Measurements from ENCODE around the gene ALDOB. TPM values are rescaled to one million over a fixed set of nuclear protein-coding genes. Genes with fewer than 3 reads are reported as not detected.

Gene ALDOB
- total RNA-seq, 1 experiment from 2014 or later, result not detected

- no peak overlapping the region for H3T11ph ChIP-seq (ENCODE audit: low read length)
- H3K4me1 Mint-ChIP-seq, result peaks cover 2 to 4% of the 10 kb centered on the region in 2 experiments; a peak in 3 of 4 replicates
- no peak overlapping the region for H3K4me3 Mint-ChIP-seq
- H3K23me2 ChIP-seq (ENCODE audit: insufficient read length, low read depth, low read length, poor library complexity, severe bottlenecking), result no peaks in the 10 kb centered on the region
- no peak overlapping the region for H3K4me2 ChIP-seq (ENCODE audit: insufficient read depth, insufficient read length, low read length)
- no peak overlapping the region for H4K8ac ChIP-seq (replicated peaks; ENCODE audit: insufficient read length, low read depth, low read length)
- H2BK120ac ChIP-seq (ENCODE audit: low read depth, low read length, poor library complexity, severe bottlenecking), result no peak overlapping the region
- no peak for DNase-seq
- H3K9ac ChIP-seq (ENCODE audit: extremely low read depth, insufficient read length, low read length), result no peak overlapping the region
- no peaks in the 10 kb centered on the region for H3K79me2 ChIP-seq (ENCODE audit: insufficient read depth, low read length)
- no peak overlapping the region for H3K27ac ChIP-seq (ENCODE audit: insufficient read length, low read depth, low read length)
- H4K91ac ChIP-seq (ENCODE audit: insufficient read length, low read depth, low read length), result no peak overlapping the region
- H3K4ac ChIP-seq (ENCODE audit: low read depth, low read length), result no peak overlapping the region
- H3K4me1 ChIP-seq (ENCODE audit: insufficient read depth, low read length), result no peaks in the 10 kb centered on the region
- no peak overlapping the region for H3K14ac ChIP-seq (ENCODE audit: insufficient read depth, low read length)
- H3K36me3 Mint-ChIP-seq (ENCODE audit: insufficient read depth in 1 of 3, low read depth in 3 of 3), result peaks cover 0 to 2% (median 0%) of the 10 kb centered on the region in 3 experiments; a peak in 1 of 7 replicates
- TF ChIP-seq CTCF (conservative IDR thresholded peaks at IDR 0.05), result no peak
- no CpG with 5 or more reads among the region's 2 CpGs for WGBS (ENCODE audit: extremely low coverage, insufficient read length, low lambda C conversion rate)
- no peak overlapping the region for H2BK5ac ChIP-seq (ENCODE audit: insufficient read length, low read length)
- no peaks in the 10 kb centered on the region for H3K27me3 ChIP-seq (ENCODE audit: insufficient read depth, low read length)
- H3K56ac ChIP-seq (ENCODE audit: insufficient read length, low read depth, low read length), result no peak overlapping the region
- H2BK20ac ChIP-seq (ENCODE audit: low read depth, low read length, poor library complexity, severe bottlenecking), result no peak overlapping the region
- H3K79me1 ChIP-seq (ENCODE audit: insufficient read depth, low read depth, low read length, poor library complexity, severe bottlenecking), result no peaks in the 10 kb centered on the region
- no peak overlapping the region for H3K18ac ChIP-seq (ENCODE audit: insufficient read length, low read depth, low read length)
- H3K9me3 Mint-ChIP-seq, result no peaks in the 10 kb centered on the region; a peak in 1 of 5 replicates
- H3K27me3 Mint-ChIP-seq (ENCODE audit: low read depth), result peaks cover 7% of the 10 kb centered on the region
- H4K20me1 ChIP-seq (ENCODE audit: control insufficient read depth, insufficient read depth, insufficient read length), result no peaks in the 10 kb centered on the region
- no peak overlapping the region for H4K5ac ChIP-seq (ENCODE audit: insufficient read length, low read depth, low read length)
- no peak overlapping the region for H3K27ac Mint-ChIP-seq
- H2BK15ac ChIP-seq (ENCODE audit: low read depth, low read length), result no peak overlapping the region
- no peak overlapping the region for H2AK5ac ChIP-seq (ENCODE audit: insufficient read length, low read length)
- no peaks in the 10 kb centered on the region for H3K9me3 ChIP-seq (ENCODE audit: control insufficient read depth, low read depth, low read length)
- H3K23ac ChIP-seq (ENCODE audit: insufficient read length, low read depth, low read length), result no peak overlapping the region
- no peak overlapping the region for H2BK12ac ChIP-seq (ENCODE audit: insufficient read length, low read depth, low read length)
- no peak overlapping the region for H2AFZ ChIP-seq (ENCODE audit: low read length)
Measured at GRCh38 chr9:101419863-101420262, 15.7 kb downstream of the ALDOB start.
